Uterus (tissue), 4 donors: ENCODE results near the gene FANCM. TPM values are rescaled to one million over a fixed set of nuclear protein-coding genes. Genes with fewer than 3 reads are reported as not detected.

ENCODE experiments used
- DNase-seq, 2 donors: peaks; one replicate each; pipeline ENCODE4 v3.0.0-alpha.2; 2019 to 2020
- H3K27ac ChIP-seq, 2 donors: fragments of 200-600 bp; sonication (generic); 1 replicate in 1 of 2; 2 replicates in 1 of 2; pipeline ENCODE4 v1.5.1; 2016 to 2018
- H3K27me3 ChIP-seq, 2 donors: fragments of 200-600 bp; sonication (generic); one replicate each; pipeline ENCODE4 v1.5.1; 2018 to 2019; ENCODE audit warnings: control low read depth in 1 of 2
- H3K36me3 ChIP-seq, 2 donors: fragments of 200-600 bp; sonication (generic); one replicate each; pipeline ENCODE4 v1.5.1; 2019; ENCODE audit warnings: control low read depth in 1 of 2
- H3K4me1 ChIP-seq, 2 donors: fragments of 200-600 bp; sonication (generic); one replicate each; pipeline ENCODE4 v1.5.1; 2018 to 2019; ENCODE audit warnings: control low read depth in 1 of 2
- H3K4me3 ChIP-seq, 2 donors: fragments of 200-600 bp; sonication (generic); 1 replicate in 1 of 2; 2 replicates in 1 of 2; pipeline ENCODE4 v1.5.1; 2018 to 2019; ENCODE audit warnings: mild to moderate bottlenecking in 1 of 2
- H3K9me3 ChIP-seq, 2 donors: fragments of 200-600 bp; sonication (generic); one replicate each; pipeline ENCODE4 v1.5.1; 2019; ENCODE audit warnings: control low read depth in 1 of 2
- CTCF ChIP-seq, 4 experiments: fragments of 200-600 bp in 2 of 4; fragments of 450-650 bp in 2 of 4; sonication (generic) in 2 of 4; IDR thresholded peaks; one replicate each; pipeline ENCODE4 v1.5.1; 2016 to 2019; ENCODE audit warnings: antibody characterized with exemption in 4 of 4, mild to moderate bottlenecking in 2 of 4, moderate library complexity in 1 of 4
- POLR2A ChIP-seq, 2 donors: fragments of 450-650 bp; IDR thresholded peaks; one replicate each; pipeline ENCODE4 v1.6.1; 2016; ENCODE audit warnings: antibody characterized with exemption in 2 of 2, mild to moderate bottlenecking in 1 of 2, moderate library complexity in 1 of 2
- intact Hi-C: fragments of 100-400 bp; cut with DNase I; formaldehyde crosslinking; loops from one replicate; pipeline ENCODE4 v1.15.1; 2023; ENCODE audit warnings: low total_unique reads
- total RNA-seq, 4 donors: library from RNA; depleted of rRNA in 3 of 4; stranded (reverse); fragments of >200 nt in 3 of 4; gene quantifications; one replicate each; pipeline versions ENCODE4 v1.1.0 to v1.2.4, GENCODE V29; 2014 to 2023
- donor health status: DM: yes; HTN: yes; CAD: no.

FANCM gene
- total RNA-seq, 4 donors from 2014 or later = 6.9 to 25.7 (median 9.0) TPM

- Histone ChIP-seq H3K27me3 (no peaks in the 10 kb centered on the region), H3K9me3 (no peaks in the 10 kb centered on the region), H3K4me3 (no peak overlapping the region), H3K4me1 (no peaks in the 10 kb centered on the region), H3K36me3 (no peaks in the 10 kb centered on the region), H3K27ac (no peak overlapping the region)
- no peak for DNase-seq
- TF ChIP-seq POLR2A (IDR thresholded peaks at IDR 0.05) (no peak), CTCF (IDR thresholded peaks at IDR 0.05) (no peak)
- intact Hi-C loops = no loop called here
Measured at GRCh38 chr14:45169906-45170305, 34.2 kb downstream of the FANCM start.

- Histone ChIP-seq H3K9me3 (no peaks in the 10 kb centered on the region), H3K4me3 (no peak overlapping the region), H3K4me1 (no peaks in the 10 kb centered on the region), H3K36me3 (no peaks in the 10 kb centered on the region), H3K27ac (no peak overlapping the region), H3K27me3 (no peaks in the 10 kb centered on the region)
- intact Hi-C loops = no loop called here
- DNase-seq = no peak
- TF ChIP-seq CTCF (IDR thresholded peaks at IDR 0.05) = no peak
- TF ChIP-seq POLR2A (IDR thresholded peaks at IDR 0.05) = no peak
Measured at GRCh38 chr14:45177076-45177475, 41.3 kb downstream of the FANCM start.

- TF ChIP-seq POLR2A (IDR thresholded peaks at IDR 0.05) = no peak
- no peak for TF ChIP-seq CTCF (IDR thresholded peaks at IDR 0.05)
- no peak overlapping the region for H3K4me3 ChIP-seq
- no peak for DNase-seq
- intact Hi-C loops = no loop called here
- no peaks in the 10 kb centered on the region for H3K4me1 ChIP-seq
- no peak overlapping the region for H3K27ac ChIP-seq
- no peaks in the 10 kb centered on the region for H3K9me3 ChIP-seq
- H3K27me3 ChIP-seq = no peaks in the 10 kb centered on the region
- no peaks in the 10 kb centered on the region for H3K36me3 ChIP-seq
Measured at GRCh38 chr14:45181329-45181728, 45.6 kb downstream of the FANCM start.

- Histone ChIP-seq H3K4me3 (no peak overlapping the region), H3K27ac (no peak overlapping the region), H3K27me3 (no peaks in the 10 kb centered on the region), H3K4me1 (no peaks in the 10 kb centered on the region), H3K9me3 (no peaks in the 10 kb centered on the region), H3K36me3 (no peaks in the 10 kb centered on the region)
- intact Hi-C loops = no loop called here
- no peak for DNase-seq
- TF ChIP-seq POLR2A (IDR thresholded peaks at IDR 0.05) (no peak), CTCF (IDR thresholded peaks at IDR 0.05) (no peak)
Measured at GRCh38 chr14:45181806-45182205, 46.1 kb downstream of the FANCM start.

- Histone ChIP-seq H3K27me3 (no peaks in the 10 kb centered on the region), H3K4me1 (no peaks in the 10 kb centered on the region), H3K4me3 (no peak overlapping the region), H3K36me3 (no peaks in the 10 kb centered on the region), H3K9me3 (no peaks in the 10 kb centered on the region), H3K27ac (no peak overlapping the region)
- TF ChIP-seq POLR2A (IDR thresholded peaks at IDR 0.05) (no peak), CTCF (IDR thresholded peaks at IDR 0.05) (no peak)
- intact Hi-C loops = no loop called here
- no peak for DNase-seq
Measured at GRCh38 chr14:45185100-45185814, 49.5 kb downstream of the FANCM start.
